Activated CD8-positive, alpha-beta memory T cell treated with anti-CD3 and anti-CD28 coated beads, Interleukin-2, amount 50 U/mL, for 1 hour (primary cell): ENCODE data around the gene SHISAL1.
"Not testable (repeated sequence)": the region's sequence is repeated elsewhere in the genome, so short reads cannot be mapped to it uniquely, and the experiment has no call there.

Experiments
- DNase-seq: peaks from one replicate; pipeline ENCODE4 v3.0.0-alpha.2; 2020; ENCODE audit errors: extremely low read depth

SHISAL1 gene

DNA sequence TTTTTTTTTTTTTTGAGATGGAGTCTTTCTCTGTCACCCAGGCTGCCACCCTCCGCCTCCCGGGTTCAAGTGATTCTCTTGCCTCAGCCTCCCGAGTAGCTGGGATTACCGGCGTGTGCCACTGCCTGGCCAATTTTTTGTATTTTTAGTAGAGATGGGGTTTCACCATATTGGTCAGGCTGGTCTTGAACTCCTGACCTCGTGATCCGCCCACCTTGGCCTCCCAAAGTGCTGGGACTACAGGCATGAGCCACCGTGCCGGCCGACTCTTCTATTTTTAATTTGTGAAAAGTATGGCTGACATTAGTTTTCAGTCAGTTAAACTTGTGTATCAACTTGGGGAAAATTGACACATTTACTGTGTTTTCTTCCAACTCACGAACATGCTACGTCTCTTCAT, 78.4 kb downstream of the SHISAL1 start:
- not testable (repeated sequence) for DNase-seq

DNA sequence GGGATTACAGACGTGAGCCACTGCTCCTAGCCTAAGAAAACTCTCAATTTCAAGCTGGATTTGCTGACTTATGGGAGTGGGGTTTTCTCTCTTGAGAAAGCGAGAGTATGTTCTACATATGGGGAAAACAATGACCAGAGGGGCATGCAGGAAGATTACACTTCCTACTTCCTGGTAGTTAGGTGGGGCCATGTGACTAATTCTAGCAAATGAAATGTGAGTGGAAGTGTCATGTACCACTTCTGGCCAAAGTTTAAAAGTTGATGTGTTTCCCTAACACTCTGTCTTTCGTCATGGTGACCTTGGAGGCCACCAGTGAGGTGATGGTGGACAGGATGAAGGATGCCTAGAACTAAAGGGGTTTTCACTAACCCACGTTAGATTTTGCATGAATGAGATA, 81.5 kb downstream of the SHISAL1 start:
- DNase-seq = no peak

DNA sequence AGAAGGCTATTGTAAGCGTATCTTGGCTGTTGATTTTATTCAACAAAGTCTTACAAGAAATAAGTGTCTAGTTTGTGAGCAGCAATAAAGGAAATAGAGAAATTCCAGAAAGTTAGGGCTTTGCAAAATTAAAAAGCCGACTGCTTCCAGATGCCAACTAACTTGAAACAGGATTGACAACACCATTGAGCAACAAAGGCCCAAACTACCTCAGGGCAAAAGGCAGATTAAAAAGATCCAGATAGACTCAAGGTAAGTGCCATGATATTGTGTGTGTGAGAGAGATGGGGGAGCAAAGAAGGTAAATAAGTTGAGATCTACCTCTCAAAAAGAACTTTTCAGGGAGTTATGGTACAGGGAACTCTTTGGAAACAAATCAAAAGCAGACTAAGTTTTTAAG, 82.9 kb downstream of the SHISAL1 start:
- no peak for DNase-seq

- DNase-seq = no peak
Measured at GRCh38 chr22:44229331-44229730, 83.4 kb downstream of the SHISAL1 start.

DNA sequence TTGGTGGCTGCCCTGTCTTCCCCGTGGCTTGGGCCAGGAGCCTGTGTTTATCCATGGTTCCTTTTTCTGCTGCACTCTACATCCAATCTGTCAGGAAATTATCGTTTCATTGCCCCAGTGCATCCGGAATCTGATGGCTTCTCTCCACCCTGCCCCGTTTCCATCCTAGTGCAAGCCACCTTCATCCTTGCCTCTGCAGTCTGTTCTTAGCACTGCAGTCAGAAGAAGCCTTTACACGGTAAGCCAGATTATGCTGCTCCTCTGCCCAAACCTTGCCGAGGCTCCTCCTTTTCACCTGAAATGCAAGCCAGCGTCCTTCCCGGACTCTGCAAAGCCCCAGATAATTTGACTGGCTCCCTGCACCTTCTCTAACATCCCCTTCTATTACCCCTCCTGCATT, 86.9 kb downstream of the SHISAL1 start:
- no peak for DNase-seq

GRCh38 chr22:44225091-44225689, 87.6 kb downstream of the SHISAL1 start:
- DNase-seq = no peak

- DNase-seq = no peak
Measured at GRCh38 chr22:44224166-44224565, 88.6 kb downstream of the SHISAL1 start.

GRCh38 chr22:44221710-44222475, 90.9 kb downstream of the SHISAL1 start:
- no peak for DNase-seq

DNA sequence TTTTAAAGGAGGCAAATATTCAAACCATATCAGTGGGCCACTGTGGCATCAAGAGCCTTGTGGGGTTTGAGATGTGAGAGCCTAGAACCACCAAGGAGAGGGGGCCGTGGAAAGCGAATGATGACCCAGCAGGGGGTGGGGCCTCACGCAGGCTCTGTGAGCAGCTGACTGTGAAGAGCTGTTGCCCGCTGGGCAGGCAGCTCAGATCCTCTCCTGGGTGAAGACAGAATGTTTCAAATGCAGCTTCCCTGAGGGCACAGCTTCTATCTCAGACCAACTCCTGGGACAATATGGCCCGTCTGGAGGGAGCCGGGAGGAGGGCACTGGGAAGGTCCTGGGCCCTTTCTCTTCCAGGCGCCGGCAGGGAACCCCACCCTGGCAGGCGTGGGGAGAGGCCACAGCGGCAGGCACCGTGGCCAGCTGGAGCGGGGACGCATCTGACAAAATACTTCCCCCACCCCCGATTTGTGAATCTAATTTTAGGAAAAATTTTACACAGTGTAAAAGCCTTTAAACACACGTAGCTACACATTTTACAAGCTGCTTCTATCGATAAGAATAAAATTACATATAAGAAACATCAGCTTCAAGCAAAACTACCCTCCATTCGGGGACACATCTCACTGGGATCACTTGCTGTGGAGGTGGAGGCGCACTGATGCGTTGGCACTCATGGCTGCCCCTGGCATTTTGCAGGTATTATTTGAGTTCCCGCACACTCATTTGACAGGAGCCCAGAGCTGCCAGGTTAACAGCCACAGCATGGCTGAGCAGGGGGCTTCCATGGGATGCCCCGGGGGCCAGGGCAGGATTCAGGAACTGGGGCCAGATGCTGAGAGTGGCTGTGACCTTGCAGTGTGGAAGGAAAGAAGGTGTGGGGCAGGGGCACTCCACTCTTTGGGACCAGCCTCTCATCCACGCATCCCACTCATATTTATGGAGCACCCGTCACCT, 91.7 kb downstream of the SHISAL1 start:
- no peak for DNase-seq

- DNase-seq = no peak
Measured at GRCh38 chr22:44219101-44219870, 93.5 kb downstream of the SHISAL1 start.

- DNase-seq = no peak
Measured at GRCh38 chr22:44218071-44218470, 94.7 kb downstream of the SHISAL1 start.

DNA sequence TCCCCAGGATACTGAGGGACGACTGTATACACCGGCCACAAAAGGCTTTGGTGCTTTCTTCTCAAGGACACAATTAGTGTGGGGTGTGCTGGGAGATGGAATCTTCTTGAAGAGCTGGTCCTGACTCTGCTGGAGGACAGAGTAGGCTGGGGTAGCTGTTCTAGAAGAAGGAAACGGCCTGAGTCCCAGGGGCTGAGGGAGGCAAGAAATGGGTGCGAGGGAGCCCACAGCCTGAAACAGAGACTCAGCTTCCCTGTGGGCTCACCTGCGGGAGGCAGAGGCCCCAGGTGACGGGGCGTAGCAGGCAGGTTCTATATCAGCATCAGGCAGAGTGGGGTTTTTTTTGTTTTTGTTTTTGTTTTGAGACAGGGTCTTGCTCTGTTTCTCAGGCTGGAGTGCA, 95.4 kb downstream of the SHISAL1 start:
- no peak for DNase-seq

GRCh38 chr22:44215287-44215686, 97.5 kb downstream of the SHISAL1 start:
- no peak for DNase-seq

- no peak for DNase-seq
Measured at GRCh38 chr22:44214764-44215163, 98.0 kb downstream of the SHISAL1 start.

DNA sequence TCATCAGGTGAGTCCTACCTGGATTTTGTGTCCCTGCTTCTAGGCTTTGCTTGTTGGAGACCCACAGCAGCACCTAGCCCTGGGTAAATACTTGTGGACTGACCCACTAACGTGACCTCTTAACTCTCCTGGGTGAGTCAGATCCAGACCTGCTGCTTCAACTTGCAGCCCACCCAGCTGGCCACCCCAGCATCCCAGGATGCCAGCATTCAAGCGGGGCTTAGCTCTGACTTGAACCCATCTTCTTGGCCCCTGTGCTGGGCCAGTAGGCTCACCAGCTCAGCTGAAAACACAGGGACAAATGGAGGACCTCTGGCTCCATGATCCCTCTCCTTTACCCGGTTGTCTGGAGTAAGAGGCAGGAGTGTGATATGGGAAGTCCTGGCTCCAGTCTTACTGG, 98.6 kb downstream of the SHISAL1 start:
- DNase-seq = no peak

GRCh38 chr22:44213489-44214043, 99.2 kb downstream of the SHISAL1 start:
- no peak for DNase-seq

DNA sequence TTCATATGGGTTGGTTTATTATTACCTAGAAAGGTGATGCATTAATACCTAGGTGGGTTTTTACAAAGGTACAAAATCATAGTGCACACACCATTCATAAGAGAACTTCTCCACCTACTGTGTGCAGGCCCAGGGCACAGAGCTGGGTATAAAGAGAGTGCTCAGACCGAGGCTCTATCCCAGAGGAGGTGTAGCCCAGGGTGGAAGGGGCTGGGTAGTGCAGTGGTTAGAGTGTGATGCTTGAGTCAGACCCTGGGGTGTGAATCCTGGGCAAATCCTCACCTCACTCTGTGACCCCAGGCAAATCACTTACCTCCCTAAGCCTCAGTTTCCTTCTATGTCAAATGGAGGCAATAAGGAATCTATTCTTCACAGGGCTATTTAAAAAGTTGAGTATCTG, 99.8 kb downstream of the SHISAL1 start:
- no peak for DNase-seq

- DNase-seq = no peak
Measured at GRCh38 chr22:44211946-44212930, 100.5 kb downstream of the SHISAL1 start.

DNA sequence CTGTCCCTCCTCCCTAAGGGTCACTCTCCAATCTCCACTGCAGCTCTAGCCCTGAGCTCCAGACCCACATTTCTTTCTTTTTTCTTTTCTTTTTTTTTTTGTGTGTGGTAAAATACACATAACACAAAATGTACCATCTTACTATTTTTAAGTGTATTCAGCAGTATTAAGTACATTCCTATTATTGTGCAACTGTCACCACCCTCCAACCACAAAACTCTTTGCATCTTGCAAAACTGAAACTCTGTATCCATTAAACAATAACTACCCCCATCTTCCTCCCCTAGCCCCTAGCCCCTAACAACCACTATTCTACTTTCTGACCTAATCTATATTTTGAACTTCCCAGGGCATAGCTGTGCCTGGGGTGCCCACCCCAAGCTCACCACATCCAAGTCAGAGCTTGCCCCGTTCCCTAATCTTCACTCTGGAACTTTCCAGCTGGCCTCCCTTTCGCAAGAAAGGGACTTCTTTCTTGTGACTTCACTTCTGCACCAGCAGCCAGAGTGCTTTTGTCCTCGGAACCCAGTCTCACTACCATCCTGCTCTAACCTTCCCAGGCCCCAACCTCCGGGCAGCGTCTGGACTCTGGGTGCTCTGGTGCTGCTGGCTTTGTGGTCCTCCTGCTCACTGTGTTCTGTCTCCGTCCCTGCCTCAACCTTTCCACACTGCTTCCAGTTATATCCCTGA, 101.3 kb downstream of the SHISAL1 start:
- no peak for DNase-seq

- DNase-seq = no peak
Measured at GRCh38 chr22:44210722-44211121, 102.0 kb downstream of the SHISAL1 start.
